Smooth muscle cell (in vitro differentiated cells): ENCODE measurements around the gene NDUFAF8. TPM values are rescaled to one million over a fixed set of nuclear protein-coding genes. Genes with fewer than 3 reads are reported as not detected.

Experiments
- DNase-seq: peaks from one replicate; lab custom pipeline; 2025; ENCODE audit not compliant: unreplicated experiment; lab: John Stamatoyannopoulos, UW
- H2AFZ ChIP-seq: fragments of 200-600 bp; sonication (generic); 2 replicates; pipeline ENCODE4 v1.6.0; 2016; ENCODE audit warnings: antibody characterized with exemption, low read depth, mild to moderate bottlenecking
- H3F3A ChIP-seq: fragments of 200-600 bp; sonication (generic); 2 replicates; pipeline ENCODE4 v1.6.0; 2017; ENCODE audit warnings: antibody characterized with exemption, low read depth
- H3K27ac ChIP-seq: fragments of 200-600 bp; sonication (generic); 2 replicates; pipeline ENCODE4 v1.5.1; 2016; ENCODE audit warnings: low read depth, mild to moderate bottlenecking
- H3K27me3 ChIP-seq: fragments of 200-600 bp; sonication (generic); 2 replicates; pipeline ENCODE4 v1.6.1; 2016; ENCODE audit warnings: low read depth, mild to moderate bottlenecking
- H3K36me3 ChIP-seq: fragments of 200-600 bp; sonication (generic); 2 replicates; pipeline ENCODE4 v1.5.1; 2016; ENCODE audit warnings: low read depth
- H3K4me1 ChIP-seq: fragments of 200-600 bp; sonication (generic); 2 replicates; pipeline ENCODE4 v1.5.1; 2016; ENCODE audit warnings: low read depth
- H3K4me2 ChIP-seq: fragments of 200-600 bp; sonication (generic); 2 replicates; pipeline ENCODE4 v1.6.0; 2016; ENCODE audit warnings: mild to moderate bottlenecking
- H3K4me3 ChIP-seq: fragments of 200-600 bp; sonication (generic); 2 replicates; pipeline ENCODE4 v1.5.1; 2016; ENCODE audit warnings: mild to moderate bottlenecking
- H3K79me2 ChIP-seq: fragments of 200-600 bp; sonication (generic); 2 replicates; pipeline ENCODE4 v1.6.0; 2016; ENCODE audit warnings: low read depth, mild to moderate bottlenecking
- H3K9ac ChIP-seq: fragments of 200-600 bp; sonication (generic); 2 replicates; pipeline ENCODE4 v1.6.0; 2016; ENCODE audit warnings: low read depth
- H3K9me3 ChIP-seq: fragments of 200-600 bp; sonication (generic); replicated peaks from 2 replicates; pipeline ENCODE4 v1.5.1; 2016; ENCODE audit warnings: low read depth
- H4K20me1 ChIP-seq: fragments of 200-600 bp; sonication (generic); 2 replicates; pipeline ENCODE4 v1.6.0; 2016; ENCODE audit warnings: low read depth
- CTCF ChIP-seq: fragments of 200-600 bp; sonication (generic); IDR thresholded peaks from 2 replicates; pipeline ENCODE4 v1.5.1; 2017; ENCODE audit warnings: borderline replicate concordance, mild to moderate bottlenecking, antibody characterized with exemption; ENCODE audit not compliant: insufficient read depth, poor library complexity, severe bottlenecking
- WGBS: methylation state at CpG from one replicate; pipeline ENCODE4 v1.1.7; 2016; ENCODE audit warnings: low lambda C conversion rate; 5-methylcytosine and 5-hydroxymethylcytosine counted together
- polyA plus RNA-seq: library from polyadenylated mRNA; unstranded; fragments of >200 nt; fragmentation: Nextera tagmentation; extraction: Ambion mirVana; gene quantifications from 2 replicates; pipeline ENCODE4 v1.2.1, GENCODE V29; 2016
- total RNA-seq: library from RNA; depleted of rRNA; stranded (reverse); fragments of >200 nt; gene quantifications from 2 replicates; pipeline ENCODE4 v1.2.3, GENCODE V29; 2014

The NDUFAF8 gene
- total and polyA plus RNA-seq, 2 experiments from 2014 or later, result 60.6 to 111 TPM

- 98% methylated on average over 31 of the region's 32 CpGs for WGBS
- H3K4me2 ChIP-seq, result no peak overlapping the region
- no peak overlapping the region for H3K4me3 ChIP-seq
- H2AFZ ChIP-seq, result no peak overlapping the region
- H3K4me1 ChIP-seq, result no peaks in the 10 kb centered on the region
- H3K9me3 ChIP-seq, result no peaks in the 10 kb centered on the region
- no peaks in the 10 kb centered on the region for H3K27me3 ChIP-seq
- H3K79me2 ChIP-seq, result no peaks in the 10 kb centered on the region
- TF ChIP-seq CTCF, result no peak
- H3K9ac ChIP-seq, result no peak overlapping the region
- no peaks in the 10 kb centered on the region for H3F3A ChIP-seq
- H4K20me1 ChIP-seq, result peaks cover 11% of the 10 kb centered on the region
- no peaks in the 10 kb centered on the region for H3K36me3 ChIP-seq
- no peak overlapping the region for H3K27ac ChIP-seq
- DNase-seq, result no peak
These were observed 10.1 kb upstream of the NDUFAF8 start for GRCh38 chr17:81228834-81229665.

DNA sequence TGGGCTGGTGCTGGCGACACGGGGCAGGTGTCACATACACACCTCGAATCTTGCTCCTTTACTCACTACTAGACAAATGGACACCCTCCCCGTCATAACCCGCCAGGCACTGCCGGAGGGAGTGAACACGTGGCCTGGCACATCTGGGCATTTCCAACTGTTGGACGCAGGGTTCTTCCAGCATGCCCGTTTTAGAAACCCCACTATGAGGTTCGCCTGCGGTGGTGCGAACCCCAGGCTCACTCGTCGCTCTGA lies 9.5 kb upstream of the NDUFAF8 start:
- Histone ChIP-seq H3K27me3 (no peaks in the 10 kb centered on the region), H3K27ac (no peak overlapping the region), H3K4me3 (no peak overlapping the region), H3K36me3 (no peaks in the 10 kb centered on the region), H3K79me2 (no peaks in the 10 kb centered on the region), H3K4me1 (no peaks in the 10 kb centered on the region), H3K9ac (no peak overlapping the region), H4K20me1 (peaks cover 17% of the 10 kb centered on the region), H3K9me3 (no peaks in the 10 kb centered on the region), H2AFZ (no peak overlapping the region), H3K4me2 (no peak overlapping the region), H3F3A (no peaks in the 10 kb centered on the region)
- 97% methylated on average over 14 of the region's 14 CpGs for WGBS
- no peak for DNase-seq
- TF ChIP-seq CTCF, result no peak

- H2AFZ ChIP-seq, result no peak overlapping the region
- peaks cover 23% of the 10 kb centered on the region for H4K20me1 ChIP-seq
- H3K36me3 ChIP-seq, result no peaks in the 10 kb centered on the region
- H3F3A ChIP-seq, result no peaks in the 10 kb centered on the region
- no peak overlapping the region for H3K9ac ChIP-seq
- H3K4me1 ChIP-seq, result no peaks in the 10 kb centered on the region
- no peaks in the 10 kb centered on the region for H3K27me3 ChIP-seq
- no peaks in the 10 kb centered on the region for H3K9me3 ChIP-seq
- no peak overlapping the region for H3K27ac ChIP-seq
- no peak overlapping the region for H3K4me3 ChIP-seq
- WGBS, result 93% methylated on average over 26 of the region's 26 CpGs
- TF ChIP-seq CTCF, result peak; percentile 19
- no peaks in the 10 kb centered on the region for H3K79me2 ChIP-seq
- DNase-seq, result no peak
- no peak overlapping the region for H3K4me2 ChIP-seq
These were observed 8.9 kb upstream of the NDUFAF8 start for GRCh38 chr17:81230043-81230820.
